ENCODE results near the gene OR2T2. TPM values are rescaled to one million over a fixed set of nuclear protein-coding genes. Genes with fewer than 3 reads are reported as not detected.
"Not testable (repeated sequence)": the region's sequence is repeated elsewhere in the genome, so short reads cannot be mapped to it uniquely, and the experiment has no call there.

Gene OR2T2
- total RNA-seq, 1 experiment from 2014 or later, result not detected

DNA sequence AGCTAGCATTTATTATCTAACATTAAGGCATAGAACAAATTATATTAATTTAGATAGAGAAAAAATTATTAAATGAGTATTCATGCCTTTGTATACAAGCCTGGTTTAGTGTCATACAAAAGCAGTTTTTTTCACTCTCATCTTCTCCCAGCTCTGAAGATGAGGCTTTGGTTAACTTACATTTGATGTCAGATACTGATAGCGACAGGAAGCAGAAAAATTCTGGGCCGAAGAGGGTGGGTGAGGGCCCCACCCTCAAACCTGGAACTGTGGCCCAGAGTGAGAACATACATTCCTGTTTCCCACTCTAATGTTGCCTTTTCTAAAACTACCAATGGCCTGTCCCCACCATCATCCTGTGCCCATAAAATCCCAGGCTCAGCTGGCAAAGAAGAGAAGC, 27.6 kb upstream of the OR2T2 start:
- no peak overlapping the region for H3K27ac ChIP-seq (ENCODE audit: low read length)
- H3K36me3 ChIP-seq (ENCODE audit: control insufficient read depth, insufficient read depth, low read length), result no peaks in the 10 kb centered on the region
- POLR2A ChIA-PET, result no interaction called here
- no peak for TF ChIP-seq POLR2AphosphoS5 (IDR thresholded peaks at IDR 0.05; ENCODE audit: low read depth, low read length)
- no peak for TF ChIP-seq SIN3A (IDR thresholded peaks at IDR 0.05; ENCODE audit: borderline replicate concordance, insufficient read depth, low read depth, low read length)
- TF ChIP-seq TCF7L2 (IDR thresholded peaks at IDR 0.05; ENCODE audit: low read depth, low read length), result no peak
- TF ChIP-seq, protein P1, sequence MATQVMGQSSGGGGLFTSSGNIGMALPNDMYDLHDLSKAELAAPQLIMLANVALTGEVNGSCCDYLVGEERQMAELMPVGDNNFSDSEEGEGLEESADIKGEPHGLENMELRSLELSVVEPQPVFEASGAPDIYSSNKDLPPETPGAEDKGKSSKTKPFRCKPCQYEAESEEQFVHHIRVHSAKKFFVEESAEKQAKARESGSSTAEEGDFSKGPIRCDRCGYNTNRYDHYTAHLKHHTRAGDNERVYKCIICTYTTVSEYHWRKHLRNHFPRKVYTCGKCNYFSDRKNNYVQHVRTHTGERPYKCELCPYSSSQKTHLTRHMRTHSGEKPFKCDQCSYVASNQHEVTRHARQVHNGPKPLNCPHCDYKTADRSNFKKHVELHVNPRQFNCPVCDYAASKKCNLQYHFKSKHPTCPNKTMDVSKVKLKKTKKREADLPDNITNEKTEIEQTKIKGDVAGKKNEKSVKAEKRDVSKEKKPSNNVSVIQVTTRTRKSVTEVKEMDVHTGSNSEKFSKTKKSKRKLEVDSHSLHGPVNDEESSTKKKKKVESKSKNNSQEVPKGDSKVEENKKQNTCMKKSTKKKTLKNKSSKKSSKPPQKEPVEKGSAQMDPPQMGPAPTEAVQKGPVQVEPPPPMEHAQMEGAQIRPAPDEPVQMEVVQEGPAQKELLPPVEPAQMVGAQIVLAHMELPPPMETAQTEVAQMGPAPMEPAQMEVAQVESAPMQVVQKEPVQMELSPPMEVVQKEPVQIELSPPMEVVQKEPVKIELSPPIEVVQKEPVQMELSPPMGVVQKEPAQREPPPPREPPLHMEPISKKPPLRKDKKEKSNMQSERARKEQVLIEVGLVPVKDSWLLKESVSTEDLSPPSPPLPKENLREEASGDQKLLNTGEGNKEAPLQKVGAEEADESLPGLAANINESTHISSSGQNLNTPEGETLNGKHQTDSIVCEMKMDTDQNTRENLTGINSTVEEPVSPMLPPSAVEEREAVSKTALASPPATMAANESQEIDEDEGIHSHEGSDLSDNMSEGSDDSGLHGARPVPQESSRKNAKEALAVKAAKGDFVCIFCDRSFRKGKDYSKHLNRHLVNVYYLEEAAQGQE (IDR thresholded peaks at IDR 0.05; ENCODE audit: insufficient read depth in 1 of 2, low read depth in 2 of 2, low read length in 1 of 2), result no peak
- no peak for TF ChIP-seq CTCF (IDR thresholded peaks at IDR 0.05)
- ATAC-seq (no peak), DNase-seq (ENCODE audit: low read depth, low spot score) (no peak)
- H3K4me1 ChIP-seq (ENCODE audit: control insufficient read depth, insufficient read depth, low read length), result no peaks in the 10 kb centered on the region
- H3K9me3 ChIP-seq (ENCODE audit: control insufficient read depth, insufficient read depth, low read depth, low read length), result peaks cover 8% of the 10 kb centered on the region; the same call in 1 of the 2 replicates
- no TSS peak for BruUV-seq (replicated peaks)
- CTCF ChIA-PET, result no interaction called here
- in situ Hi-C loops (cut with HindIII; ENCODE audit: low pct_unique_long_range_greater_than_20kb, low sequenced_read_pairs), result no loop called here
- H3K4me3 ChIP-seq (ENCODE audit: low read depth in 2 of 2, low read length in 2 of 2), result no peak overlapping the region
- intact Hi-C loops (cut with micrococcal nuclease; ENCODE audit: unreplicated experiment), result no loop called here
- no peaks in the 10 kb centered on the region for H3K27me3 ChIP-seq (ENCODE audit: control insufficient read depth, insufficient read depth, low read length)

DNA sequence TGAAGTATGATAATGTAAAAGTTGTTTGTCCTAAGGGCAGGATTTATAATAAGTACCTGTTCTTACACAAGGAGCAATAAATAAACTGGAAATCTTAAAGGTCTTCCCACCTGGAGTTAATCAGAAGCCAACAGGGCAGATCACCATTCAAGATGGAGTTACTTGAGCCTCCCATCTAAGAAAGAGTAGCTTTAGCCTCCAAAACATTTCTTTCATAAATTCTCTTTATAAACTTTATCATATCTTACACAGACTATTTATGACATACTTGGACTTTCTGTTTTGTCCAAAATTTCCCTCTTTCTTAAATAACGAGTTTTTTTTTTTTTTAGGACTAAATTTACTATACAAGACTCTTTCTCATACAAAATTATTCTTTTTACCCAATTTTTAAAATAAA, 24.1 kb upstream of the OR2T2 start:
- H3K4me1 ChIP-seq (ENCODE audit: control insufficient read depth, insufficient read depth, low read length), result no peaks in the 10 kb centered on the region
- H3K9me3 ChIP-seq (ENCODE audit: control insufficient read depth, insufficient read depth, low read depth, low read length), result peaks cover 8% of the 10 kb centered on the region; the same call in 1 of the 2 replicates
- in situ Hi-C loops (cut with HindIII; ENCODE audit: low pct_unique_long_range_greater_than_20kb, low sequenced_read_pairs), result no loop called here
- ChIA-PET CTCF (no interaction called here), POLR2A (no interaction called here)
- TF ChIP-seq TCF7L2 (IDR thresholded peaks at IDR 0.05; ENCODE audit: low read depth, low read length), result no peak
- TF ChIP-seq POLR2AphosphoS5 (IDR thresholded peaks at IDR 0.05; ENCODE audit: low read depth, low read length), result no peak
- no peak for TF ChIP-seq SIN3A (IDR thresholded peaks at IDR 0.05; ENCODE audit: borderline replicate concordance, insufficient read depth, low read depth, low read length)
- TF ChIP-seq CTCF (IDR thresholded peaks at IDR 0.05), result no peak
- TF ChIP-seq, protein P1 (IDR thresholded peaks at IDR 0.05; ENCODE audit: insufficient read depth in 1 of 2, low read depth in 2 of 2, low read length in 1 of 2), result no peak
- BruUV-seq (replicated peaks), result no TSS peak
- H3K4me3 ChIP-seq (ENCODE audit: low read depth in 2 of 2, low read length in 2 of 2), result no peak overlapping the region
- H3K27me3 ChIP-seq (ENCODE audit: control insufficient read depth, insufficient read depth, low read length), result no peaks in the 10 kb centered on the region
- no peaks in the 10 kb centered on the region for H3K36me3 ChIP-seq (ENCODE audit: control insufficient read depth, insufficient read depth, low read length)
- ATAC-seq (no peak), DNase-seq (ENCODE audit: low read depth, low spot score) (no peak)
- intact Hi-C loops (cut with micrococcal nuclease; ENCODE audit: unreplicated experiment), result no loop called here
- no peak overlapping the region for H3K27ac ChIP-seq (ENCODE audit: low read length)

- H3K36me3 ChIP-seq (ENCODE audit: control insufficient read depth, insufficient read depth, low read length); CTCF ChIA-PET; BruUV-seq (replicated peaks); in situ Hi-C loops (cut with HindIII; ENCODE audit: low pct_unique_long_range_greater_than_20kb, low sequenced_read_pairs); DNase-seq (ENCODE audit: low read depth, low spot score); H3K27me3 ChIP-seq (ENCODE audit: control insufficient read depth, insufficient read depth, low read length); H3K4me3 ChIP-seq (ENCODE audit: low read depth in 2 of 2, low read length in 2 of 2); POLR2A ChIA-PET; H3K27ac ChIP-seq (ENCODE audit: low read length); ATAC-seq; H3K9me3 ChIP-seq (ENCODE audit: control insufficient read depth, insufficient read depth, low read depth, low read length); H3K4me1 ChIP-seq (ENCODE audit: control insufficient read depth, insufficient read depth, low read length); intact Hi-C loops (cut with micrococcal nuclease; ENCODE audit: unreplicated experiment): not testable (repeated sequence)
These were observed 17.8 kb upstream of the OR2T2 start for GRCh38 chr1:248427526-248428191.
